Smooth muscle cell (in vitro differentiated cells): ENCODE results near the gene TMEM183A. TPM values are rescaled to one million over a fixed set of nuclear protein-coding genes. Genes with fewer than 3 reads are reported as not detected.

Source experiments
- DNase-seq: peaks from one replicate; lab custom pipeline; 2025; ENCODE audit not compliant: unreplicated experiment; lab: John Stamatoyannopoulos, UW
- H2AFZ ChIP-seq: fragments of 200-600 bp; sonication (generic); 2 replicates; pipeline ENCODE4 v1.6.0; 2016; ENCODE audit warnings: antibody characterized with exemption, low read depth, mild to moderate bottlenecking
- H3F3A ChIP-seq: fragments of 200-600 bp; sonication (generic); 2 replicates; pipeline ENCODE4 v1.6.0; 2017; ENCODE audit warnings: antibody characterized with exemption, low read depth
- H3K27ac ChIP-seq: fragments of 200-600 bp; sonication (generic); 2 replicates; pipeline ENCODE4 v1.5.1; 2016; ENCODE audit warnings: low read depth, mild to moderate bottlenecking
- H3K27me3 ChIP-seq: fragments of 200-600 bp; sonication (generic); 2 replicates; pipeline ENCODE4 v1.6.1; 2016; ENCODE audit warnings: low read depth, mild to moderate bottlenecking
- H3K36me3 ChIP-seq: fragments of 200-600 bp; sonication (generic); 2 replicates; pipeline ENCODE4 v1.5.1; 2016; ENCODE audit warnings: low read depth
- H3K4me1 ChIP-seq: fragments of 200-600 bp; sonication (generic); 2 replicates; pipeline ENCODE4 v1.5.1; 2016; ENCODE audit warnings: low read depth
- H3K4me2 ChIP-seq: fragments of 200-600 bp; sonication (generic); 2 replicates; pipeline ENCODE4 v1.6.0; 2016; ENCODE audit warnings: mild to moderate bottlenecking
- H3K4me3 ChIP-seq: fragments of 200-600 bp; sonication (generic); 2 replicates; pipeline ENCODE4 v1.5.1; 2016; ENCODE audit warnings: mild to moderate bottlenecking
- H3K79me2 ChIP-seq: fragments of 200-600 bp; sonication (generic); 2 replicates; pipeline ENCODE4 v1.6.0; 2016; ENCODE audit warnings: low read depth, mild to moderate bottlenecking
- H3K9ac ChIP-seq: fragments of 200-600 bp; sonication (generic); 2 replicates; pipeline ENCODE4 v1.6.0; 2016; ENCODE audit warnings: low read depth
- H3K9me3 ChIP-seq: fragments of 200-600 bp; sonication (generic); replicated peaks from 2 replicates; pipeline ENCODE4 v1.5.1; 2016; ENCODE audit warnings: low read depth
- H4K20me1 ChIP-seq: fragments of 200-600 bp; sonication (generic); 2 replicates; pipeline ENCODE4 v1.6.0; 2016; ENCODE audit warnings: low read depth
- CTCF ChIP-seq: fragments of 200-600 bp; sonication (generic); IDR thresholded peaks from 2 replicates; pipeline ENCODE4 v1.5.1; 2017; ENCODE audit warnings: borderline replicate concordance, mild to moderate bottlenecking, antibody characterized with exemption; ENCODE audit not compliant: insufficient read depth, poor library complexity, severe bottlenecking
- WGBS: methylation state at CpG from one replicate; pipeline ENCODE4 v1.1.7; 2016; ENCODE audit warnings: low lambda C conversion rate; 5-methylcytosine and 5-hydroxymethylcytosine counted together
- polyA plus RNA-seq: library from polyadenylated mRNA; unstranded; fragments of >200 nt; fragmentation: Nextera tagmentation; extraction: Ambion mirVana; gene quantifications from 2 replicates; pipeline ENCODE4 v1.2.1, GENCODE V29; 2016
- total RNA-seq: library from RNA; depleted of rRNA; stranded (reverse); fragments of >200 nt; gene quantifications from 2 replicates; pipeline ENCODE4 v1.2.3, GENCODE V29; 2014

TMEM183A gene
- total and polyA plus RNA-seq, 2 experiments from 2014 or later: 54.9 to 55.0 TPM

GRCh38 chr1:202968351-202968750 is 38.8 kb upstream of the TMEM183A start:
- Histone ChIP-seq H2AFZ (peak overlapping the region; percentile 89), H3F3A (peaks cover 4% of the 10 kb centered on the region), H3K27ac (no peak overlapping the region), H3K4me3 (peak overlapping the region; percentile 97), H3K4me2 (peak overlapping the region; percentile 97), H4K20me1 (no peaks in the 10 kb centered on the region), H3K9me3 (no peaks in the 10 kb centered on the region), H3K27me3 (peaks cover 9% of the 10 kb centered on the region), H3K4me1 (peaks cover 11% of the 10 kb centered on the region), H3K9ac (no peak overlapping the region), H3K36me3 (no peaks in the 10 kb centered on the region), H3K79me2 (no peaks in the 10 kb centered on the region)
- no peak for TF ChIP-seq CTCF
- DNase-seq: no peak
- WGBS: 79% methylated on average over 3 of the region's 3 CpGs

GRCh38 chr1:202968895-202969295 is 38.3 kb upstream of the TMEM183A start:
- Histone ChIP-seq H2AFZ (peak overlapping the region; percentile 5), H3K4me3 (no peak overlapping the region), H3K79me2 (no peaks in the 10 kb centered on the region), H3K27ac (no peak overlapping the region), H3F3A (peaks cover 4% of the 10 kb centered on the region), H3K4me2 (no peak overlapping the region), H3K36me3 (no peaks in the 10 kb centered on the region), H4K20me1 (no peaks in the 10 kb centered on the region), H3K4me1 (peaks cover 11% of the 10 kb centered on the region), H3K27me3 (peaks cover 14% of the 10 kb centered on the region), H3K9me3 (no peaks in the 10 kb centered on the region), H3K9ac (no peak overlapping the region)
- 40% methylated on average over 5 of the region's 5 CpGs for WGBS
- no peak for DNase-seq
- TF ChIP-seq CTCF: peak; percentile 51

GRCh38 chr1:202972046-202972445 is 35.1 kb upstream of the TMEM183A start:
- no peaks in the 10 kb centered on the region for H4K20me1 ChIP-seq
- WGBS: 68% methylated on average over 4 of the region's 4 CpGs

More at GRCh38 chr1:202972046-202972445, 35.1 kb upstream of the TMEM183A start:
- Histone ChIP-seq H3F3A (no peaks in the 10 kb centered on the region), H3K4me3 (no peak overlapping the region), H3K4me2 (no peak overlapping the region), H3K9ac (no peak overlapping the region), H3K79me2 (no peaks in the 10 kb centered on the region), H3K36me3 (no peaks in the 10 kb centered on the region), H3K4me1 (peaks cover 8% of the 10 kb centered on the region), H3K9me3 (no peaks in the 10 kb centered on the region), H3K27ac (no peak overlapping the region), H2AFZ (no peak overlapping the region), H3K27me3 (peaks cover 35% of the 10 kb centered on the region)
- no peak for DNase-seq
- TF ChIP-seq CTCF: no peak
